Activated CD4-positive, alpha-beta T cell treated with anti-CD3 and anti-CD28 coated beads for 36 hours (primary cell): ENCODE measurements around the gene MED13L. TPM values are rescaled to one million over a fixed set of nuclear protein-coding genes. Genes with fewer than 3 reads are reported as not detected.
"Not testable (repeated sequence)": the region's sequence is repeated elsewhere in the genome, so short reads cannot be mapped to it uniquely, and the experiment has no call there.

Source experiments
- ATAC-seq: fragments of 200-7000 bp; cut with Tn5 transposase; one replicate; pipeline ENCODE4 v1.10.0; 2021; ENCODE audit warnings: mild to moderate bottlenecking, moderate library complexity
- CTCF ChIA-PET: fragments of 350-600 bp; sonication (Branson Sonifier 250); formaldehyde crosslinking; loops from one replicate; lab custom pipeline; 2021; ENCODE audit warnings: antibody characterized with exemption; lab: Charles Lee
- POLR2A ChIA-PET: fragments of 350-600 bp; sonication (Branson Sonifier 250); formaldehyde crosslinking; loops from one replicate; lab custom pipeline; 2021; ENCODE audit warnings: antibody characterized with exemption, inconsistent platforms; lab: Charles Lee
- DNase-seq: peaks from one replicate; pipeline ENCODE4 v3.0.0-alpha.2; 2020
- H3K27ac Mint-ChIP-seq: one replicate; pipeline ENCODE4 v1.8.0; 2021; ENCODE audit warnings: mixed read lengths
- H3K27me3 Mint-ChIP-seq: one replicate; pipeline ENCODE4 v1.8.0; 2021; ENCODE audit warnings: mixed read lengths
- H3K36me3 Mint-ChIP-seq: one replicate; pipeline ENCODE4 v1.8.0; 2021; ENCODE audit warnings: low read depth, mixed read lengths
- H3K4me1 Mint-ChIP-seq: one replicate; pipeline ENCODE4 v1.8.0; 2021; ENCODE audit warnings: mixed read lengths
- H3K4me3 Mint-ChIP-seq: one replicate; pipeline ENCODE4 v1.8.0; 2021; ENCODE audit warnings: mild to moderate bottlenecking, moderate library complexity, mixed read lengths
- H3K9me3 Mint-ChIP-seq: one replicate; pipeline ENCODE4 v1.8.0; 2021; ENCODE audit warnings: low read depth, mixed read lengths
- intact Hi-C, 2 experiments: fragments of 100-400 bp; cut with DNase I in 1 of 2; cut with micrococcal nuclease in 1 of 2; formaldehyde crosslinking; loops; one replicate each; pipeline versions ENCODE4 v1.14.2 to v1.15.1; 2022 to 2024; cut with DNase I, micrococcal nuclease
- total RNA-seq, 2 experiments: library from RNA; stranded (reverse); gene quantifications; one replicate each; pipeline ENCODE4 v1.2.3, GENCODE V29; 2021

Gene MED13L
- total RNA-seq, 2 experiments from 2014 or later: 38.5 to 41.9 TPM

DNA sequence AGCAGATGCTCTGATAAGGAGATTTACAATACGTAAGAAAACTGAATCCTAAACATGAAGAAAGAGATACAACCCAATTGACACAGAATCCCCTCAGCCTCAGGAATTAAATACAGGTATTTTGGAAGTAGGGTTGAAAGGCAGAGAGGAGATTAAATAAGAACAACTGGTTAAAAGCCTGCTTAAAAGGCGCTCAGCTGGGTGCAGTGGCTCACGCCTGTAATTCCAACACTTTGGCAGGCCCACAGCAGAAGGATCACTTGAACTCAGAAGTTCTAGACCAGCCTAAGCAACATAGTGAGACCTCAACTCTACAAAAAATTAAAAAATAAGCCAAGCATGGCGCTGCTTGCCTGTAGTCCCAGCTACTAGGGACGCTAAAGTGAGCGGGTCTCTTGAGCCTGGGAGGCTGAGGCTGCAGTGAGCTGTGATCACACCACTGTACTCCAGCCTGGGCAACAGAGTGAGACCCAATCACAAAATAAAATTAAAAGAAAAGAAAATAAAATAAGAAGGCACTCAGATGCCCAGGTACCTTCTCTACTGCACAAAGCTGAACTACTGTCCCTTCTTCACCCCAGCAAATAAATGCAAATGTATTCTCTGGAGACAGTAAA lies 32.9 kb downstream of the MED13L start:
- CTCF ChIA-PET: interaction anchor here (1.2 to 1.7 kb wide), 4 partner anchors 8 to 103 kb away, joined by 3 to 10 read pairs (median 6); no protein-coding TSS in a partner anchor
- no peaks in the 10 kb centered on the region for H3K9me3 Mint-ChIP-seq
- H3K27me3 Mint-ChIP-seq: no peaks in the 10 kb centered on the region
- H3K4me1 Mint-ChIP-seq: peaks cover 74% of the 10 kb centered on the region
- H3K27ac Mint-ChIP-seq: peak overlapping the region; percentile 12
- ATAC-seq: no peak
- intact Hi-C loops: no loop called here
- POLR2A ChIA-PET: no interaction called here
- no peak overlapping the region for H3K4me3 Mint-ChIP-seq
- DNase-seq: no peak
- peaks cover 4% of the 10 kb centered on the region for H3K36me3 Mint-ChIP-seq

DNA sequence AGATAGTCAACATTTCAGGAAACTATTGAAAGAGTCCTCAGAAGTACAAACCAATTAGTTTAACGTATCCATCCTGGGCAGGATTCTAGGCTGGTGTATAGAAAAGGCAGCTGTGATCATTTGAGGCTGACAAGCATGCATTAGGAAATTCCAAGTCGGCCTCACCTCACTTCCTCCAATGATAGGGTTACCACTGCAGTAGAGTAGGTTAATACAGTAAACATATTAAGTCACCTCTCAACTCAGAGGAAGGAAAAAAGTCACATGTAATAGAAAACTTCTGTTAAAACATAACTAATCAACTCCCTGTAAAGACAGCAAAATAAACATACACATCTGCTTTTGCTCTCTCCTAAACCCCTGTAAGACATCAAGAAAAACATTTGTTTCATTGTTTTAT lies 33.5 kb downstream of the MED13L start:
- H3K36me3 Mint-ChIP-seq: peaks cover 2% of the 10 kb centered on the region
- POLR2A ChIA-PET: no interaction called here
- peak; percentile 54 for ATAC-seq
- intact Hi-C loops: no loop called here
- CTCF ChIA-PET: no interaction called here
- H3K27ac Mint-ChIP-seq: peak overlapping the region; percentile 47
- no peak overlapping the region for H3K4me3 Mint-ChIP-seq
- H3K4me1 Mint-ChIP-seq: peaks cover 71% of the 10 kb centered on the region
- DNase-seq: no peak
- H3K9me3 Mint-ChIP-seq: no peaks in the 10 kb centered on the region
- no peaks in the 10 kb centered on the region for H3K27me3 Mint-ChIP-seq

DNA sequence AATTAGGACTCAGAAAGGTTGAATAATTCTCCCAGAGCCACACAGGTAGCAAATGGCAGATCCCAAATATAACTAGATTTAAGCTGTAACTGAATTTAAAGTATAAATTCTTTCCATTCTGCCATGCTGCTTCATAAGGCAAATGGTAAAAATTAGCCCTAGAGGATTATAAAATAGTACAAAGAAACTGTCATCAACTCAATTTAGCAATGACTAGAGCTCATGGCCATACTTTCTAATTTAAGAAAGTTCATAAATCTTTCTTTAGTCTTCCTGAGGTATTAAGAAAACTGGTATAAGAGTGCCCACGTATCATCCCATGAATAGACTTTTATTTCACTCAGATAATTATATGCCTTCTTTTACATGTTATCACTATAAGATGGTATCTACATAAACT lies 34.8 kb downstream of the MED13L start:
- ChIA-PET CTCF (interaction anchor here (1.0 kb wide), 1 partner anchor 243 kb away, joined by 4 read pairs; no protein-coding TSS in a partner anchor), POLR2A (no interaction called here)
- Mint-ChIP-seq H3K27ac (no peak overlapping the region), H3K4me3 (no peak overlapping the region), H3K27me3 (no peaks in the 10 kb centered on the region), H3K36me3 (peaks cover 2% of the 10 kb centered on the region), H3K4me1 (peaks cover 64% of the 10 kb centered on the region), H3K9me3 (no peaks in the 10 kb centered on the region)
- DNase-seq (no peak), ATAC-seq (no peak)
- intact Hi-C loops: no loop called here

DNA sequence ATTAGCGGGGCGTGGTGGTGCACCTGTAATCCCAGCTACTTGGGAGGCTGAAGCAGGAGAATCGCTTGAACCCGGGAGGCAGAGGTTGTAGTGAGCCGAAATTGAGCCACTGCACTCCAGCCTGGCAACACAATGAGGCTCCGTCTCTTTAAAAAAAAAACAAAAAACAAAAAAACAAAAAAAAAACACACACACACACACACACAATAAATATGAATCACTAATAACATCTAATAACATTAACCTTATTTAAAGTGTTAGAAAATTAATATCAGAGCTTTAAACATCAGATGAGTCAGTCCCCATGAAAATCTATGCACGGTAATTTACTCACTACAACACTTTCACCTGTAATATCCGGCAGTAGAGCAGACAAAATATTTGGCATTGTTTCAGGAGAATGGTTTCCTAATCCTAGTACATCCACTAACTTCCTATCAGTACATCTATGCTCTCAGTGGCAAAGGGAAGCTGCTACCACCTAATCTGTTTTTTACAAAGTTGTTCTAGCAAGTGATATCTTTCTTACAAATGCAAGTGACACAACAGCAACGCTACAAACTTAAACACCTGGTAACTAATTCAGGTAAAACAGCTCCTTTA lies 36.2 kb downstream of the MED13L start:
- no peak overlapping the region for H3K4me3 Mint-ChIP-seq
- H3K36me3 Mint-ChIP-seq: peaks cover 2% of the 10 kb centered on the region
- H3K27ac Mint-ChIP-seq: no peak overlapping the region
- POLR2A ChIA-PET: no interaction called here
- DNase-seq (no peak), ATAC-seq (no peak)
- H3K4me1 Mint-ChIP-seq: peaks cover 63% of the 10 kb centered on the region
- CTCF ChIA-PET: interaction anchor here (0.8 to 1.3 kb wide), 3 partner anchors 11 to 20 kb away, joined by 4 read pairs; no protein-coding TSS in a partner anchor
- H3K9me3 Mint-ChIP-seq: no peaks in the 10 kb centered on the region
- no peaks in the 10 kb centered on the region for H3K27me3 Mint-ChIP-seq
- intact Hi-C loops: no loop called here

DNA sequence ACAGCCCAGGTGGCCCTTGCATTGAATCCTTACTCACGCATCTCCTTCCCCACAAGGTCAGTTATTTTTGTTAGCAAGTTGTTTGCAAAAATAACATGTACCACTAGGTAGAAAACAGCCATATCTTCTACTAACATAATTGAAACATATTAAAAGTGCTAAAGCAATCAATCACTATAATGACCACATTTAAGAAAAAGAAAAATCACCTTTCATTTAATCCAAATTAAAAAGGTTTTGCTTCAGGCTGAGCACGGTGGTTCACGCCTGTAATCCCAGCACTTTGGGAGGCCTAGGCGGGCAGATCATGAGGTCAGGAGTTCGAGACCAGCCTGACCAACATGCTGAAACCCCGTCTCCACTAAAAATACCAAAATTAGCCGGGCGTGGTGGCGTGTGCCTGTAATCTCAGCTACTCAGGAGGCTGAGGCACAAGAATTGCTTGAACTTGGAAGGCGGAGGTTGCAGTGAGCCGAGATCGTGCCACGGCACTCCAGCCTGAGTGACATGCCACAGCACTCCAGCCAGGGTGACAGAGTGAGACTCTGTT lies 38.8 kb downstream of the MED13L start:
- H3K36me3 Mint-ChIP-seq, H3K4me3 Mint-ChIP-seq, intact Hi-C loops, DNase-seq, H3K27me3 Mint-ChIP-seq, H3K9me3 Mint-ChIP-seq, ATAC-seq, H3K27ac Mint-ChIP-seq: not testable (repeated sequence)
- ChIA-PET POLR2A (interaction anchor here (0.7 kb wide), 1 partner anchor 38 kb away, joined by 3 read pairs; no protein-coding TSS in a partner anchor), CTCF (interaction anchor here (0.8 to 1.9 kb wide), 6 partner anchors 7 to 241 kb away, joined by 3 to 5 read pairs (median 4); no protein-coding TSS in a partner anchor)
- H3K4me1 Mint-ChIP-seq: peaks cover 44% of the 10 kb centered on the region

DNA sequence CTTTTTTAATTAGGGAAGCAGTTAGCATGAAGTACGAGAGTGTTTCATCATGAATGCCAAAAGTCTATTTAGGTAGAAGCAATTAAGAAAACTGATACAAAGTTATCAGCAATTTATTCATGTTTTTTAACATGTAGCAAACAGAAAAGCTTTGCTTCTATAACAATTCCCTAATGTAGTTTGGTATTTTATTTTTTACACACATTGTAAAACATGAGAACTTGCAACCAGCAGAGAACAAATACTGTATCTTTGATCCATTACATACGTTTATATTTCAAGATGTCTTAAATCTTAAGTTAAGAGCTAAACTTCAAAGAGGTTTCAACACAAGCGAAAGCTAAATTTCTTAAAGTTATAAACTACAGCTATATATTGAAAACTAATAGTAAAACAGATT lies 39.3 kb downstream of the MED13L start:
- ChIA-PET CTCF (interaction anchor here (0.8 to 3.1 kb wide), 7 partner anchors 8 to 241 kb away, joined by 3 to 15 read pairs (median 4); no protein-coding TSS in a partner anchor), POLR2A (interaction anchor here (0.7 kb wide), 1 partner anchor 38 kb away, joined by 3 read pairs; no protein-coding TSS in a partner anchor)
- Mint-ChIP-seq H3K4me3 (no peak overlapping the region), H3K36me3 (peaks cover 2% of the 10 kb centered on the region), H3K4me1 (peaks cover 39% of the 10 kb centered on the region), H3K9me3 (no peaks in the 10 kb centered on the region), H3K27me3 (no peaks in the 10 kb centered on the region), H3K27ac (no peak overlapping the region)
- DNase-seq: no peak
- ATAC-seq: no peak
- intact Hi-C loops: no loop called here

DNA sequence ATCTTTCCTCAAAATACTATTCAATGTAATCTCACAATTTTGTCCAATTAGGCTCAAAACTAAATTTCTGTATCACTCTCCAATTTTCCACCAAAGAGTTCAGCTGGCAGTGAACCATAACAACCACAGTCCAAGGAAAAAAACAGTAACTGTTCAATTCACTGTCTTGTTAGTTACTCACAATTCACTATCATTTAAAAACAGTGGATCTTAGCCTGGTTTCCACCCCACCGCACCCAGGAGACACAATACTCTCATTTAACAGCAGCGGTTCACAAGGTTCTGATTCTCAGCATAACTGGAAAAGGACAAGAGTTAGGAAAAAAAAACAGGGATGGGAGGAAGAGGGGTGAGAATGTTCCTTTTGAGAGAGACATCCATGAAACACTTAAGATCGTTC lies 40.5 kb downstream of the MED13L start:
- intact Hi-C loops: loop anchor here (1.0 to 2.0 kb wide), 5 partner anchors 96 to 239 kb away; no protein-coding TSS in a partner anchor
- ATAC-seq (no peak), DNase-seq (no peak)
- peaks cover 37% of the 10 kb centered on the region for H3K4me1 Mint-ChIP-seq
- no peaks in the 10 kb centered on the region for H3K27me3 Mint-ChIP-seq
- H3K9me3 Mint-ChIP-seq: no peaks in the 10 kb centered on the region
- H3K27ac Mint-ChIP-seq: peak overlapping the region; percentile 72
- no peak overlapping the region for H3K4me3 Mint-ChIP-seq
- ChIA-PET CTCF (interaction anchor here (1.1 to 3.1 kb wide), 11 partner anchors 8 to 232 kb away, joined by 3 to 15 read pairs (median 7); no protein-coding TSS in a partner anchor), POLR2A (no interaction called here)
- peaks cover 2% of the 10 kb centered on the region for H3K36me3 Mint-ChIP-seq

DNA sequence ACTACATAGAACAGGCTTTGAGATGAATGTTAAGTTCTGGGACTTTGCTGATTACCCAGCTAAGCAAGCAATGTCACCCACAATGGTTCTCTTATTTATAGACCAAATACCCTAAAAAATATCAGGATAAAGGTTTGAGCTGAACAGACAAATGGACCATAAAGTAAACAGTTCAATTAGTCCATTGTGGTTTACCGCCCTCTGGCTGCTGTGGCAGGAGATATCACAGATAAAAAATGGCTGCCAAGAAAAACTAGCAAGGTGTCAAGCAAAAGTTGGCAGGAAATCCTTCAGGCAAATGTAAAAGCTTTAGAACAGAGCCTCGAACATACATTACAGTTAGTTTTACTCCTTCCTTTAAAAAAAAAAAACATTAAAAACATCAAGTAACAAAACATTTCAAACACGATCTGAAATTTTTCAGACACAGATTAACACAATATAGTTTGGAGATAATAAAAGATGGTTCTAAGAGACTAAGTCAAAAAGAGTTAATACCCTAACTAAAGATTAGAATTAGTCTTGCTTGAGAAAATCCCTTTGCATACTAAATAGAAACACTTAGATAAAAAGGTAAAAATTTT lies 41.3 kb downstream of the MED13L start:
- ChIA-PET CTCF (interaction anchor here (0.7 to 3.1 kb wide), 24 partner anchors 9 to 239 kb away, joined by 3 to 15 read pairs (median 5); no protein-coding TSS in a partner anchor), POLR2A (no interaction called here)
- peaks cover 3% of the 10 kb centered on the region for H3K36me3 Mint-ChIP-seq

DNA sequence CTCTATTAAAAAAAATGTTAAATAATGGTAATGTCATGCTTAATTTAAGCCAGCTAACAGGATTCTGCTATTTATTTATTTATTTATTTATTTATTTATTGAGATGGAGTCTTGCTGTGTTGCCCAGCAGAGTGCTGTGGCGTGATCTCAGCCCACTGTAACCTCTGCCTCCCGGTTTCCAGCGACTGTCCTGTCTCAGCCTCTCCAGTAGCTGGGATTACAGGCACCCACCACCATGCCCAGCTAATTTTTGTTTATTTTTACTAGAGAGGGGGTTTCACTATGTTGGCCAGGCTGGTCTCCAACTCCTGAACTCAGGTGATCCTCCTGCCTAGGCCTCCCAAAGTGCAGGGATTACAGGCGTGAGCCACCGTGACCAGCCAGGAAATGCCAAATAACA lies 43.3 kb downstream of the MED13L start:
- H3K36me3 Mint-ChIP-seq, H3K27me3 Mint-ChIP-seq, H3K27ac Mint-ChIP-seq, ATAC-seq, H3K4me3 Mint-ChIP-seq, POLR2A ChIA-PET, H3K9me3 Mint-ChIP-seq, DNase-seq: not testable (repeated sequence)
- peaks cover 25% of the 10 kb centered on the region for H3K4me1 Mint-ChIP-seq
- intact Hi-C loops: loop anchor here in 1 of 2 experiments (1.0 kb wide), 1 partner anchor 164 kb away; no protein-coding TSS in a partner anchor
- CTCF ChIA-PET: interaction anchor here (1.0 kb wide), 1 partner anchor 19 kb away, joined by 3 read pairs; no protein-coding TSS in a partner anchor

More for the DNA sequence above, 41.3 kb downstream of the MED13L start:
- Mint-ChIP-seq H3K27ac (peak overlapping the region; percentile 63), H3K4me3 (peak overlapping the region; percentile 14), H3K4me1 (peaks cover 35% of the 10 kb centered on the region), H3K27me3 (no peaks in the 10 kb centered on the region), H3K9me3 (no peaks in the 10 kb centered on the region)
- ATAC-seq: peak; percentile 60
- DNase-seq: peak; percentile 66
- intact Hi-C loops: loop anchor here (1.0 to 2.0 kb wide), 5 partner anchors 95 to 238 kb away; no protein-coding TSS in a partner anchor

DNA sequence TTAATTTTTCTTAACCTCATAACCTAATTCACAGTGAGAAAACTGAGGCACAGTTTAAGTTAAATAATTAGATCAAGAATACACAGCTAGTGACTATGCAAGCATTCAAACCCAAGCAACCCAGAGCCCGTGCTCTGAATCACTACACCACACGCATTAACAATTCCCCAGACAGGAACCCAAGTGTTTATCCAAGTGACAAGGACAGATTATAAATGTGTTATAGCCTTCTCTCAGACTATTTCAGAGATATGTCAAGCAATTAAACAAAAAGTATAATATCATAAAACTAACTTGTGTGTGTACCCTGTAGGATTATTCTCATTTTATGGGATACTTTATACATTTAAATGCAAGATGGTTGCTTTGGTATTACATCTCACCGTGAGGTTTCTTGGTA lies 43.8 kb downstream of the MED13L start:
- peaks cover 25% of the 10 kb centered on the region for H3K4me1 Mint-ChIP-seq
- intact Hi-C loops: loop anchor here in 1 of 2 experiments (1.0 kb wide), 1 partner anchor 163 kb away; no protein-coding TSS in a partner anchor
- POLR2A ChIA-PET: no interaction called here
- DNase-seq (no peak), ATAC-seq (no peak)
- H3K36me3 Mint-ChIP-seq: peaks cover 4% of the 10 kb centered on the region
- H3K4me3 Mint-ChIP-seq: no peak overlapping the region
- H3K27ac Mint-ChIP-seq: no peak overlapping the region
- CTCF ChIA-PET: interaction anchor here (1.0 kb wide), 1 partner anchor 19 kb away, joined by 3 read pairs; no protein-coding TSS in a partner anchor
- H3K27me3 Mint-ChIP-seq: no peaks in the 10 kb centered on the region
- H3K9me3 Mint-ChIP-seq: no peaks in the 10 kb centered on the region

DNA sequence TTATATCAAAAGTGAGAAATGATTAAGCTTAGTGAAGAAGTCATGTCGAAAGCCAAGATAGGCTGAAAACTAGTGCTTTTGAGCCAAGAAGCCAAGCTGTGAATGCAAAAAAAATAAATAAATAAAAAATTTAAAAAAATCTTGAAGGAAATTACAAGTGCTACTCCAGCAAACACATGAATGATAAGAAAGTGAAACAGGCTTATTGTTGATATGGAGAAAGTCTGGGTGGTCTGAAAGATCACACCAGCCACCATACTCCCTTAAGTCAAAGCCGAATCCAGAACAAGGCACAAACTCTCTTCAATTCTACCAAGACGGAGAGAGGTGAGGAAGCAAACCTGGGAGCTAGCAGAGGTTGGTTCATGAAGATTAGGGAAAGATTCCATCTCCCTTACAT lies 49.7 kb downstream of the MED13L start:
- DNase-seq (no peak), ATAC-seq (no peak)
- intact Hi-C loops: no loop called here
- H3K4me3 Mint-ChIP-seq: no peak overlapping the region
- POLR2A ChIA-PET: no interaction called here
- H3K4me1 Mint-ChIP-seq: peaks cover 11% of the 10 kb centered on the region
- H3K36me3 Mint-ChIP-seq: peaks cover 16% of the 10 kb centered on the region
- H3K27ac Mint-ChIP-seq: no peak overlapping the region
- H3K9me3 Mint-ChIP-seq: no peaks in the 10 kb centered on the region
- H3K27me3 Mint-ChIP-seq: no peaks in the 10 kb centered on the region
- CTCF ChIA-PET: interaction anchor here (0.6 to 1.0 kb wide), 2 partner anchors 8 to 44 kb away, joined by 4 to 5 read pairs; no protein-coding TSS in a partner anchor
